OCI-LY7 (cell line): Measurements from ENCODE around the gene DAGLA. TPM values are rescaled to one million over a fixed set of nuclear protein-coding genes. Genes with fewer than 3 reads are reported as not detected.

ENCODE experiments used
- BruUV-seq: library from RNA; stranded (reverse); fragments of 400-500 nt; replicated peaks from 2 replicates; lab custom pipeline; 2021; lab: Mats Ljungman, UMichigan
- CTCF ChIA-PET: fragments of 300-600 bp; sonication (Branson Sonifier 250); formaldehyde crosslinking; loops from one replicate; lab custom pipeline; 2022; ENCODE audit warnings: antibody characterized with exemption; ENCODE audit not compliant: unreplicated experiment; lab: Charles Lee
- POLR2A ChIA-PET: fragments of 300-600 bp; sonication (Branson Sonifier 250); formaldehyde crosslinking; loops from one replicate; lab custom pipeline; 2022; ENCODE audit warnings: antibody characterized with exemption; lab: Charles Lee
- DNase-seq: peaks from one replicate; pipeline ENCODE4 v3.0.0-alpha.2; 2015; ENCODE audit warnings: low spot score
- H2AFZ ChIP-seq: fragments of 200-600 bp; sonication (generic), shearing (Covaris generic); 2 replicates; pipeline ENCODE4 v1.6.1; 2014; ENCODE audit warnings: mild to moderate bottlenecking, antibody characterized with exemption, low read length, moderate library complexity
- H3K27ac ChIP-seq: fragments of 200-600 bp; sonication (generic); 2 replicates; pipeline ENCODE4 v1.5.1; 2014; ENCODE audit warnings: mixed run types, low read depth, mild to moderate bottlenecking, moderate library complexity, low read length, inconsistent platforms; ENCODE audit not compliant: poor library complexity, severe bottlenecking
- H3K36me3 ChIP-seq: fragments of 200-600 bp; sonication (generic); 2 replicates; pipeline ENCODE4 v1.6.1; 2014; ENCODE audit warnings: mild to moderate bottlenecking, antibody characterized with exemption, low read length, moderate library complexity, mixed read lengths; ENCODE audit not compliant: insufficient read depth
- H3K4me1 ChIP-seq: fragments of 200-600 bp; sonication (generic); 2 replicates; pipeline ENCODE4 v1.5.1; 2014; ENCODE audit warnings: mild to moderate bottlenecking, low read length; ENCODE audit not compliant: insufficient read depth, poor library complexity, severe bottlenecking
- H3K4me2 ChIP-seq: fragments of 200-600 bp; sonication (generic); 2 replicates; pipeline ENCODE4 v1.6.1; 2014; ENCODE audit warnings: mild to moderate bottlenecking, low read length
- H3K4me3 ChIP-seq: fragments of 200-600 bp; sonication (generic); 2 replicates; pipeline ENCODE4 v1.5.1; 2014; ENCODE audit warnings: mild to moderate bottlenecking, low read depth, low read length; ENCODE audit not compliant: poor library complexity, severe bottlenecking
- H3K79me2 ChIP-seq: fragments of 200-600 bp; sonication (generic); 2 replicates; pipeline ENCODE4 v1.6.1; 2016; ENCODE audit warnings: low read depth, mild to moderate bottlenecking, low read length, moderate library complexity, mixed read lengths; ENCODE audit not compliant: insufficient read depth
- H3K9me2 ChIP-seq: fragments of 200-600 bp; sonication (generic); 2 replicates; pipeline ENCODE4 v1.6.1; 2016; ENCODE audit warnings: mild to moderate bottlenecking, low read length, mixed read lengths; ENCODE audit not compliant: insufficient read depth
- H3K9me3 ChIP-seq: fragments of 200-600 bp; sonication (generic); 2 replicates; pipeline ENCODE4 v1.6.1; 2014; ENCODE audit warnings: mild to moderate bottlenecking, mixed run types, low read length, mixed read lengths
- H4K20me1 ChIP-seq: fragments of 200-600 bp; sonication (generic); 2 replicates; pipeline ENCODE4 v1.6.1; 2014; ENCODE audit warnings: mild to moderate bottlenecking, antibody characterized with exemption, low read length, moderate library complexity, mixed read lengths; ENCODE audit not compliant: insufficient read depth
- EZH2phosphoT487 ChIP-seq: fragments of 200-600 bp; sonication (generic); IDR thresholded peaks from 2 replicates; pipeline ENCODE4 v1.6.1; 2018; ENCODE audit warnings: low read depth, borderline replicate concordance, mild to moderate bottlenecking, mixed run types, antibody characterized with exemption, low read length, moderate library complexity, mixed read lengths
- intact Hi-C: fragments of 100-400 bp; cut with micrococcal nuclease; formaldehyde crosslinking; loops from one replicate; pipeline ENCODE4 v1.10.0; 2022; ENCODE audit not compliant: unreplicated experiment
- total RNA-seq, 2 experiments: library from RNA; depleted of rRNA in 1 of 2; stranded (reverse); fragments of >200 nt in 1 of 2; shearing (Covaris generic) in 1 of 2; gene quantifications; 2 replicates each; pipeline ENCODE4 v1.2.3, GENCODE V29; 2014 to 2022
- TF ChIP-seq, protein P1 (sequence below): fragments of 200-600 bp; sonication (generic); conservative IDR thresholded peaks from 2 replicates; pipeline ENCODE4 v1.5.1; 2014; ENCODE audit warnings: mild to moderate bottlenecking, antibody characterized with exemption, low read length, moderate library complexity, mixed read lengths

DAGLA gene
- total RNA-seq, 2 experiments from 2014 or later: not detected

GRCh38 chr11:61780581-61781162 lies 100.5 kb downstream of the DAGLA start:
- no peak overlapping the region for H3K4me3 ChIP-seq
- intact Hi-C loops: no loop called here
- H2AFZ ChIP-seq: no peak overlapping the region
- POLR2A ChIA-PET: no interaction called here
- H3K4me1 ChIP-seq: no peaks in the 10 kb centered on the region
- CTCF ChIA-PET: interaction anchor here (0.6 kb wide), 1 partner anchor 47 kb away, joined by 3 read pairs; no protein-coding TSS in a partner anchor
- H3K36me3 ChIP-seq: peaks cover 7% of the 10 kb centered on the region
- H3K9me3 ChIP-seq: no peaks in the 10 kb centered on the region
- no peak for DNase-seq
- H4K20me1 ChIP-seq: no peaks in the 10 kb centered on the region
- H3K27ac ChIP-seq: no peak overlapping the region
- no peak overlapping the region for H3K4me2 ChIP-seq
- H3K9me2 ChIP-seq: no peaks in the 10 kb centered on the region
- no peaks in the 10 kb centered on the region for H3K79me2 ChIP-seq
- no TSS peak for BruUV-seq
- TF ChIP-seq EZH2phosphoT487: no peak
- TF ChIP-seq, protein P1, sequence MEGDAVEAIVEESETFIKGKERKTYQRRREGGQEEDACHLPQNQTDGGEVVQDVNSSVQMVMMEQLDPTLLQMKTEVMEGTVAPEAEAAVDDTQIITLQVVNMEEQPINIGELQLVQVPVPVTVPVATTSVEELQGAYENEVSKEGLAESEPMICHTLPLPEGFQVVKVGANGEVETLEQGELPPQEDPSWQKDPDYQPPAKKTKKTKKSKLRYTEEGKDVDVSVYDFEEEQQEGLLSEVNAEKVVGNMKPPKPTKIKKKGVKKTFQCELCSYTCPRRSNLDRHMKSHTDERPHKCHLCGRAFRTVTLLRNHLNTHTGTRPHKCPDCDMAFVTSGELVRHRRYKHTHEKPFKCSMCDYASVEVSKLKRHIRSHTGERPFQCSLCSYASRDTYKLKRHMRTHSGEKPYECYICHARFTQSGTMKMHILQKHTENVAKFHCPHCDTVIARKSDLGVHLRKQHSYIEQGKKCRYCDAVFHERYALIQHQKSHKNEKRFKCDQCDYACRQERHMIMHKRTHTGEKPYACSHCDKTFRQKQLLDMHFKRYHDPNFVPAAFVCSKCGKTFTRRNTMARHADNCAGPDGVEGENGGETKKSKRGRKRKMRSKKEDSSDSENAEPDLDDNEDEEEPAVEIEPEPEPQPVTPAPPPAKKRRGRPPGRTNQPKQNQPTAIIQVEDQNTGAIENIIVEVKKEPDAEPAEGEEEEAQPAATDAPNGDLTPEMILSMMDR: no peak

GRCh38 chr11:61781585-61781984 lies 101.4 kb downstream of the DAGLA start:
- Histone ChIP-seq H3K9me3 (no peaks in the 10 kb centered on the region), H3K79me2 (no peaks in the 10 kb centered on the region), H3K27ac (no peak overlapping the region), H3K36me3 (peaks cover 16% of the 10 kb centered on the region), H4K20me1 (no peaks in the 10 kb centered on the region), H3K4me1 (no peaks in the 10 kb centered on the region), H3K4me2 (no peak overlapping the region), H2AFZ (no peak overlapping the region), H3K9me2 (no peaks in the 10 kb centered on the region), H3K4me3 (no peak overlapping the region)
- CTCF ChIA-PET: no interaction called here
- no TSS peak for BruUV-seq
- intact Hi-C loops: no loop called here
- TF ChIP-seq, protein P1: no peak
- TF ChIP-seq EZH2phosphoT487: no peak
- no peak for DNase-seq
- POLR2A ChIA-PET: no interaction called here

DNA sequence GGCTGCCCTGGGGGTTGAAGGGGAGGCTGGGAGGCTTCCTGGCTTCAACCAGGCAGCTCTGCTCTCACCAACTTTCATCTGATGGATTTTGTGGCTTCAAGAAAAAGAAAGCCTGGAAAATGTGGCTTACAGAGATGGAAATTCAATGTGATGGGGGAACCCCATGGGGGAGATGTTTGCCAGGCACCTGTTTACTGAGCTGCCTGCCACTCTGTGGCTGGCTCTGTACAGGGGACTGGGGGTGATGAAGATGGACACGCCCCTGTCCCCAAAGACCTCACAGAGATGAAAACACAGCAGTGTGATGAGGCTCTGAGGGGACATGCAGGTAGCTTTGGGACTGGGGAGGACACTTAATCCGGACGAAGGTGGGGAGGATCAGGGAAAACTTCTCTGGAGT lies 102.1 kb downstream of the DAGLA start:
- H3K9me3 ChIP-seq: no peaks in the 10 kb centered on the region

More for the DNA sequence above, 102.1 kb downstream of the DAGLA start:
- H3K9me2 ChIP-seq: no peaks in the 10 kb centered on the region
- H3K4me2 ChIP-seq: no peak overlapping the region
- no TSS peak for BruUV-seq
- no peak overlapping the region for H3K4me3 ChIP-seq
- ChIA-PET CTCF (no interaction called here), POLR2A (interaction anchor here (0.9 kb wide), 1 partner anchor 9 kb away, joined by 3 read pairs; no protein-coding TSS in a partner anchor)
- no peak overlapping the region for H3K27ac ChIP-seq
- intact Hi-C loops: no loop called here
- H4K20me1 ChIP-seq: no peaks in the 10 kb centered on the region
- no peaks in the 10 kb centered on the region for H3K79me2 ChIP-seq
- H3K36me3 ChIP-seq: peaks cover 24% of the 10 kb centered on the region
- no peak overlapping the region for H2AFZ ChIP-seq
- H3K4me1 ChIP-seq: no peaks in the 10 kb centered on the region
- DNase-seq: no peak
- TF ChIP-seq, protein P1: no peak
- no peak for TF ChIP-seq EZH2phosphoT487
